HuH-7 (cell line): Measurements from ENCODE around the gene TMEM184A.

ENCODE experiments used
- DNase-seq: peaks from one replicate; pipeline ENCODE4 v3.0.0; 2011; ENCODE audit warnings: low spot score

The TMEM184A gene

GRCh38 chr7:1501487-1502270 is 54.3 kb downstream of the TMEM184A start:
- no peak for DNase-seq

GRCh38 chr7:1500064-1500807 is 55.8 kb downstream of the TMEM184A start:
- DNase-seq: no peak

GRCh38 chr7:1499367-1500029 is 56.5 kb downstream of the TMEM184A start:
- DNase-seq: no peak

- DNase-seq: no peak
Observed at GRCh38 chr7:1498370-1499305, 57.4 kb downstream of the TMEM184A start.

GRCh38 chr7:1497293-1497927 is 58.6 kb downstream of the TMEM184A start:
- DNase-seq: no peak

GRCh38 chr7:1496531-1497292 is 59.3 kb downstream of the TMEM184A start:
- DNase-seq: no peak

GRCh38 chr7:1495564-1496242 is 60.3 kb downstream of the TMEM184A start:
- DNase-seq: no peak

GRCh38 chr7:1494866-1495563 is 61.0 kb downstream of the TMEM184A start:
- no peak for DNase-seq

GRCh38 chr7:1494447-1494846 is 61.6 kb downstream of the TMEM184A start:
- DNase-seq: no peak

GRCh38 chr7:1493571-1493970 is 62.4 kb downstream of the TMEM184A start:
- no peak for DNase-seq

GRCh38 chr7:1493129-1493528 is 62.9 kb downstream of the TMEM184A start:
- DNase-seq: no peak

GRCh38 chr7:1492640-1493039 is 63.4 kb downstream of the TMEM184A start:
- no peak for DNase-seq
